GM18499 (cell line): ENCODE measurements around the gene TP53AIP1.
"Not testable (repeated sequence)": the region's sequence is repeated elsewhere in the genome, so short reads cannot be mapped to it uniquely, and the experiment has no call there.

Experiments
- ATAC-seq: cut with Tn5 transposase; IDR thresholded peaks from one replicate; pipeline ENCODE4 v1.9.1; 2021; ENCODE audit warnings: moderate number of reproducible peaks; ENCODE audit not compliant: insufficient read depth, unreplicated experiment

TP53AIP1 gene

GRCh38 chr11:128926437-128927107 lies 16.1 kb downstream of the TP53AIP1 start:
- no peak for ATAC-seq

- ATAC-seq: no peak
Measured at GRCh38 chr11:128926000-128926399, 16.7 kb downstream of the TP53AIP1 start.

- ATAC-seq: no peak
Measured at GRCh38 chr11:128925250-128925600, 17.4 kb downstream of the TP53AIP1 start.

GRCh38 chr11:128924510-128925249 lies 18.0 kb downstream of the TP53AIP1 start:
- no peak for ATAC-seq

- no peak for ATAC-seq
Measured at GRCh38 chr11:128924104-128924503, 18.6 kb downstream of the TP53AIP1 start.

GRCh38 chr11:128921793-128922192 lies 20.9 kb downstream of the TP53AIP1 start:
- no peak for ATAC-seq

- no peak for ATAC-seq
Measured at GRCh38 chr11:128920666-128921065, 22.0 kb downstream of the TP53AIP1 start.

- not testable (repeated sequence) for ATAC-seq
Measured at GRCh38 chr11:128919635-128920034, 23.0 kb downstream of the TP53AIP1 start.

- ATAC-seq: no peak
Measured at GRCh38 chr11:128919216-128919615, 23.5 kb downstream of the TP53AIP1 start.

GRCh38 chr11:128917144-128917724 lies 25.4 kb downstream of the TP53AIP1 start:
- ATAC-seq: no peak

- ATAC-seq: no peak
Measured at GRCh38 chr11:128916681-128917080, 26.0 kb downstream of the TP53AIP1 start.

- ATAC-seq: no peak
Measured at GRCh38 chr11:128916037-128916572, 26.6 kb downstream of the TP53AIP1 start.

GRCh38 chr11:128915149-128915521 lies 27.5 kb downstream of the TP53AIP1 start:
- no peak for ATAC-seq

GRCh38 chr11:128914216-128915148 lies 28.2 kb downstream of the TP53AIP1 start:
- ATAC-seq: no peak

- ATAC-seq: no peak
Measured at GRCh38 chr11:128913806-128914205, 28.9 kb downstream of the TP53AIP1 start.

- ATAC-seq: no peak
Measured at GRCh38 chr11:128911701-128912100, 31.0 kb downstream of the TP53AIP1 start.

- ATAC-seq: no peak
Measured at GRCh38 chr11:128911239-128911638, 31.4 kb downstream of the TP53AIP1 start.

- ATAC-seq: no peak
Measured at GRCh38 chr11:128910576-128910975, 32.1 kb downstream of the TP53AIP1 start.

GRCh38 chr11:128909438-128910125 lies 33.1 kb downstream of the TP53AIP1 start:
- no peak for ATAC-seq
